Natural killer cell (primary cell): ENCODE results near the gene FADS2. TPM values are rescaled to one million over a fixed set of nuclear protein-coding genes. Genes with fewer than 3 reads are reported as not detected.

Source experiments
- ATAC-seq, 3 donors: fragments of 150-1000 bp in 2 of 3; fragments of 200-7000 bp in 1 of 3; cut with Tn5 transposase; 1 replicate in 1 of 3; 2 replicates in 2 of 3; pipeline ENCODE4 v1.10.0; 2021; ENCODE audit warnings: mild to moderate bottlenecking in 2 of 3, moderate library complexity in 2 of 3
- DNase-seq, 2 donors: peaks; one replicate each; pipeline versions ENCODE4 v3.0.0 to v3.0.0-alpha.2; 2013 to 2021; ENCODE audit warnings: mixed read lengths in 1 of 2
- H3K27ac ChIP-seq: one replicate; pipeline ENCODE4 v1.5.1; 2013; ENCODE audit warnings: mild to moderate bottlenecking, low read length
- H3K27me3 ChIP-seq: one replicate; pipeline ENCODE4 v1.6.1; 2013; ENCODE audit warnings: low read length; ENCODE audit not compliant: control insufficient read depth, insufficient read depth
- H3K36me3 ChIP-seq: one replicate; pipeline ENCODE4 v1.6.1; 2013; ENCODE audit warnings: low read length; ENCODE audit not compliant: control insufficient read depth, insufficient read depth
- H3K4me1 ChIP-seq: one replicate; pipeline ENCODE4 v1.6.1; 2013; ENCODE audit warnings: low read length; ENCODE audit not compliant: control insufficient read depth, insufficient read depth
- H3K4me3 ChIP-seq: one replicate; pipeline ENCODE4 v1.5.1; 2013; ENCODE audit warnings: low read length
- H3K9me3 ChIP-seq: one replicate; pipeline ENCODE4 v1.6.1; 2013; ENCODE audit warnings: low read length; ENCODE audit not compliant: control insufficient read depth, insufficient read depth
- H3K27ac Mint-ChIP-seq, 2 donors: one replicate each; pipeline ENCODE4 v1.8.0; 2022; ENCODE audit warnings: mild to moderate bottlenecking in 2 of 2, mixed read lengths in 2 of 2, moderate library complexity in 1 of 2
- H3K27me3 Mint-ChIP-seq, 2 donors: one replicate each; pipeline ENCODE4 v1.8.0; 2022; ENCODE audit warnings: low read depth in 2 of 2, mixed read lengths in 2 of 2
- H3K36me3 Mint-ChIP-seq: one replicate; pipeline ENCODE4 v1.8.0; 2022; ENCODE audit warnings: mixed read lengths
- H3K4me1 Mint-ChIP-seq, 2 donors: one replicate each; pipeline ENCODE4 v1.8.0; 2022; ENCODE audit warnings: mixed read lengths in 2 of 2
- H3K4me3 Mint-ChIP-seq: one replicate; pipeline ENCODE4 v1.8.0; 2022; ENCODE audit warnings: mild to moderate bottlenecking, moderate library complexity, mixed read lengths
- H3K9me3 Mint-ChIP-seq, 2 donors: one replicate each; pipeline ENCODE4 v1.8.0; 2022; ENCODE audit warnings: mixed read lengths in 2 of 2
- WGBS: methylation state at CpG from one replicate; pipeline ENCODE4 v1.1.7; 2013; ENCODE audit warnings: missing lambda C conversion rate; ENCODE audit not compliant: insufficient coverage; 5-methylcytosine and 5-hydroxymethylcytosine counted together
- intact Hi-C: fragments of 100-400 bp; cut with micrococcal nuclease; formaldehyde crosslinking; loops from one replicate; pipeline ENCODE4 v1.14.2; 2022
- total RNA-seq, 4 donors: library from RNA; stranded (reverse); fragments of 120-200 nt in 1 of 4; gene quantifications; one replicate each; pipeline versions ENCODE4 v1.2.3 to v1.2.4, GENCODE V29; 2013 to 2022
- TF ChIP-seq, protein P1 (sequence below): fragments of 200-600 bp; IDR thresholded peaks from one replicate; pipeline ENCODE4 v1.8.0; 2022; ENCODE audit warnings: antibody characterized with exemption

The FADS2 gene
- total RNA-seq, 3 donors from 2014 or later (not counting 1 experiment from before 2014, with no cell fraction given) = 30.4 to 52.7 (median 34.4) TPM

DNA sequence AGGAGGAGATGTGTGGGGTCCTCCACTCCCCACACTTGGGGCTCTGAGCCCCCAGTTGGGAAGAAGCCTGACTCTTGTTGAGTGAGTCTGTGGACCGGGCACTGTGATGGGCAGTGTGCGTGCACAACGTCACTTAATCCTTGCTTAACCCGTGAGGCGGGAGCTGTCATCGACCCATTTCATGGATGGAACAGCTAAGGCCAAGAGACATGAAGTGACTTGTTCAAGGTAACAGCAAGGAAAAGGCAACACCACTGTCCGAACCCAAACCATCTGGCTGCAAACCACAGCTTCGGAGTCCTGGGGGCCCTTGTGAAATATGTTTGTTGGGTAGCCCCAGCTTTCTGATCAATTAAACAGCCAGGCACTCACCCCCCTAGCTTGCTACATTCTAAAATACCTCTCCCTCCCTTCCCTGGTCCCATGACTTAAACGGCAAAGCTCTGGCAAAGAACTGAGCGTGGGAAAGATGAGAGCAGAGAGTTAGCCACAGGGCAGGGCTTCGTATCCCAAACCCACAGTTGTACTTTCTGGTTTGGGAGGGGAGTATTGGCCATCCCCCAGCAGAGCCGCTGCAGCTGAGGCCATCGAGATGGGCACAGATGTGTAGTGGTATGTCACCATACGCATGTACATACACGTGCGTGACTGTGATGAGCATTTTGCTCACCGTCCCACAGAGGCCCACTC is 26.3 kb downstream of the FADS2 start:
- TF ChIP-seq, protein P1, sequence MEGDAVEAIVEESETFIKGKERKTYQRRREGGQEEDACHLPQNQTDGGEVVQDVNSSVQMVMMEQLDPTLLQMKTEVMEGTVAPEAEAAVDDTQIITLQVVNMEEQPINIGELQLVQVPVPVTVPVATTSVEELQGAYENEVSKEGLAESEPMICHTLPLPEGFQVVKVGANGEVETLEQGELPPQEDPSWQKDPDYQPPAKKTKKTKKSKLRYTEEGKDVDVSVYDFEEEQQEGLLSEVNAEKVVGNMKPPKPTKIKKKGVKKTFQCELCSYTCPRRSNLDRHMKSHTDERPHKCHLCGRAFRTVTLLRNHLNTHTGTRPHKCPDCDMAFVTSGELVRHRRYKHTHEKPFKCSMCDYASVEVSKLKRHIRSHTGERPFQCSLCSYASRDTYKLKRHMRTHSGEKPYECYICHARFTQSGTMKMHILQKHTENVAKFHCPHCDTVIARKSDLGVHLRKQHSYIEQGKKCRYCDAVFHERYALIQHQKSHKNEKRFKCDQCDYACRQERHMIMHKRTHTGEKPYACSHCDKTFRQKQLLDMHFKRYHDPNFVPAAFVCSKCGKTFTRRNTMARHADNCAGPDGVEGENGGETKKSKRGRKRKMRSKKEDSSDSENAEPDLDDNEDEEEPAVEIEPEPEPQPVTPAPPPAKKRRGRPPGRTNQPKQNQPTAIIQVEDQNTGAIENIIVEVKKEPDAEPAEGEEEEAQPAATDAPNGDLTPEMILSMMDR = no peak
- H3K27me3 Mint-ChIP-seq = no peaks in the 10 kb centered on the region
- WGBS = 95% methylated on average over 17 of the region's 17 CpGs
- Histone ChIP-seq H3K9me3 (no peaks in the 10 kb centered on the region), H3K27me3 (no peaks in the 10 kb centered on the region), H3K36me3 (peaks cover 2% of the 10 kb centered on the region), H3K4me3 (no peak overlapping the region), H3K4me1 (no peaks in the 10 kb centered on the region), H3K27ac (no peak overlapping the region)
- no peak overlapping the region for H3K4me3 Mint-ChIP-seq
- H3K4me1 Mint-ChIP-seq = no peaks in the 10 kb centered on the region
- intact Hi-C loops = no loop called here
- H3K27ac Mint-ChIP-seq = no peak overlapping the region
- no peaks in the 10 kb centered on the region for H3K36me3 Mint-ChIP-seq
- ATAC-seq (no peak), DNase-seq (no peak)
- H3K9me3 Mint-ChIP-seq = no peaks in the 10 kb centered on the region

DNA sequence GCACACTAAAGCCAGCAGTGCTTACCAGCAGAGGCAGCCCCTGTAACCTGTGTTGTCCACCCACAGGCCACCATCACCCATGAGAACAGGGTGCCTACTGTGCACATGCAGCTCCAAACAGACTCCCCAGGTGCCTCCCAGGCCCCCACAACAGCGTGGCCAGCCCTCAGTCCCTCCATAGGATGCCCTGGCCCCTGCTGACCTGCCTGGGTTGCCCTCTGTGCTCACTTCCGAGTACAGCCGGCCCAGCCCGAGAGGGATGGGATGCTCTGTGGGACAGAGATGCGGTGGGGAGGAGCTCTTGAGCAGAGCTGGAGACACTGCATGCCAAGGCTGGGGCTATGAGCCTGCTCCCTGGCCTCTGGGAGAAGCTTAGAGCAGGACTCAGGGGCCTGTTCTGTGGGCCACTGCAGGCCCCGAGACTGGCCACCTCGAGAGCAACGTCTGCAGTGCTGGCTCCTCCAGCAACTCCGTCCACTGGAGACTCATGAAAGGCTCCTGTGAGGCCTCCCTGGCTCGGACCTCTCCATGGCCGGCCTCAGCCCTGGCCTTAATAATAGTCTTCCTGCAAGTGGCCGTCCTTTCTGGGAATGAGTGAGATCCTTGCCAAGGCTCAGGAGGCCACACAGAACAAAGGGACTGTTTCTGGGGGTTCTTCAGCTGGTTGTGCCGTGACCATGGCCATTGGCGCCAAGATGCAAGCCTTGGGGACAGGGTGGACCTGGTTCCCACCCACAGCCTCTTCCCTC is 27.0 kb downstream of the FADS2 start:
- Mint-ChIP-seq H3K36me3 (no peaks in the 10 kb centered on the region), H3K9me3 (no peaks in the 10 kb centered on the region), H3K27me3 (no peaks in the 10 kb centered on the region), H3K4me3 (no peak overlapping the region), H3K27ac (no peak overlapping the region), H3K4me1 (no peaks in the 10 kb centered on the region)
- no peaks in the 10 kb centered on the region for H3K9me3 ChIP-seq
- TF ChIP-seq, protein P1 = no peak
- no peak overlapping the region for H3K4me3 ChIP-seq
- H3K27me3 ChIP-seq = no peaks in the 10 kb centered on the region
- DNase-seq (no peak), ATAC-seq (peak in 1 of 3 donors; percentile 3)
- no peaks in the 10 kb centered on the region for H3K4me1 ChIP-seq
- H3K36me3 ChIP-seq = peaks cover 2% of the 10 kb centered on the region
- H3K27ac ChIP-seq = no peak overlapping the region
- intact Hi-C loops = no loop called here
- WGBS = 90% methylated on average over 14 of the region's 14 CpGs

DNA sequence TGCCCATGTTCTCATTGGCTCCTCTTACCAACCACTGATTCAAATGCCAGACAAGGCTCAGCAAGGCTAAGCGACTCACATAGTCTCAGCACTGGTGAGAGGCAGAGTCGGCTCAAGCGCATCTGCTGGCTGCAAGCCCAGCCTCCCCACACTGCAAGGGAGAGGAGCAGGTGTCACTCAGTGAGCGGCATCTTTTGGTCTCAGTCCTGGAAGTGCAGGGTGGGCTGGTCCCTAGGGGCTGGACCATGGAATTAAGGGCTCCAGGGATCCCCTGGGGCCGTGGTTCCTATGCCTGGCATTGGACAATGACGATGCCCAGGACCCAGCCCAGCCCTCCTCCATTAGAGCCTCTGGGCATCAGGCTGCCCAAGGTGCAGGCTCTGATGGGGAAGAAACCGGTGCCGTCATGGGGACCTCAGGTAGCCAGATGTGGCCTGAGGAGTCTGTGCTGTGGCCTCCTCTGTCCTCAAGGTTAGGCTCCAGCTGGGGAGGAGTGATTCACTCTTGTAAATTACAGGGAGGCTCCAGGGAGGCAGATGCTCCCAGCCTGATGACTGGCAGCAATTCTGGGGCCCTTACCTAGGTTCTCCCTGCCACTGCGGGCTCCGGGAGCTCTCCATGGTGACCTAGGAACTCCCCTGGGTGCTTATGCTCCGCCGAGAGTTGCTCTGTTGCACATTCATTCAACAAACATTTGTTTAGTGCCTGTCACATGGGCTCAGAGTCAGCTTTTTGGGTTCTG is 28.0 kb downstream of the FADS2 start:
- no peak overlapping the region for H3K27ac Mint-ChIP-seq
- Histone ChIP-seq H3K36me3 (no peaks in the 10 kb centered on the region), H3K27me3 (no peaks in the 10 kb centered on the region), H3K9me3 (no peaks in the 10 kb centered on the region), H3K4me3 (no peak overlapping the region), H3K27ac (no peak overlapping the region), H3K4me1 (no peaks in the 10 kb centered on the region)
- no peaks in the 10 kb centered on the region for H3K36me3 Mint-ChIP-seq
- WGBS = 93% methylated on average over 12 of the region's 12 CpGs
- no peak for DNase-seq
- intact Hi-C loops = no loop called here
- no peaks in the 10 kb centered on the region for H3K27me3 Mint-ChIP-seq
- H3K4me3 Mint-ChIP-seq = no peak overlapping the region
- TF ChIP-seq, protein P1 = no peak
- no peak for ATAC-seq
- H3K9me3 Mint-ChIP-seq = no peaks in the 10 kb centered on the region
- H3K4me1 Mint-ChIP-seq = no peaks in the 10 kb centered on the region
